ENCODE measurements around the gene DLGAP4.

GRCh38 chr20:36454698-36455427, 148.7 kb downstream of the DLGAP4 start:
- no peak for TF ChIP-seq NFATC3 (IDR thresholded peaks at IDR 0.05)
- TF ChIP-seq CTCF (IDR thresholded peaks at IDR 0.05 in 2 of 3, conservative IDR thresholded peaks at IDR 0.05 in 1 of 3; ENCODE audit: insufficient read depth in 2 of 3, low read depth in 1 of 3, low read length in 3 of 3): no peak
- TF ChIP-seq MTF1 (CRISPR knock-in tag; IDR thresholded peaks at IDR 0.05; ENCODE audit: borderline replicate concordance): no peak
- no peak for TF ChIP-seq POLR2A (conservative IDR thresholded peaks at IDR 0.05)
- TF ChIP-seq POLR2AphosphoS2 (IDR thresholded peaks at IDR 0.05; ENCODE audit: low read length): no peak
- TF ChIP-seq NRF1 (conservative IDR thresholded peaks at IDR 0.05 in 1 of 2, IDR thresholded peaks at IDR 0.05 in 1 of 2): no peak
- TF ChIP-seq ETS1 (conservative IDR thresholded peaks at IDR 0.05; ENCODE audit: control insufficient read depth, low read depth, low read length): no peak
- no peak for TF ChIP-seq CEBPG (CRISPR knock-in tag; IDR thresholded peaks at IDR 0.05)
- no peak for TF ChIP-seq CEBPG (tag; conservative IDR thresholded peaks at IDR 0.05 in 1 of 2, IDR thresholded peaks at IDR 0.05 in 1 of 2)
- no peak for TF ChIP-seq ARID2 (IDR thresholded peaks at IDR 0.05)
- TF ChIP-seq PHF20 (IDR thresholded peaks at IDR 0.05; ENCODE audit: partially characterized antibody): no peak
- TF ChIP-seq TCF7L2 (IDR thresholded peaks at IDR 0.05; ENCODE audit: low read depth, low read length): no peak
- no peak for TF ChIP-seq ZFX (CRISPR knock-in tag; IDR thresholded peaks at IDR 0.05)
- no peak for TF ChIP-seq PTTG1 (tag; IDR thresholded peaks at IDR 0.05; ENCODE audit: low read depth)
- TF ChIP-seq ZBTB8A (IDR thresholded peaks at IDR 0.05; ENCODE audit: partially characterized antibody): no peak

Measured in K562 (cell line).